ENCODE data around the gene ZNF398. TPM values are rescaled to one million over a fixed set of nuclear protein-coding genes. Genes with fewer than 3 reads are reported as not detected.
A peak's percentile ranks its signal among the peaks of the same experiment; 100 is the strongest.

ZNF398 gene
- total and polyA plus RNA-seq, 2 of the 13 experiments (the other 11 are each of a cell fraction or from before 2014, with no cell fraction given) = 3.0 to 8.9 TPM

- no peak for TF ChIP-seq DZIP1 (CRISPR knock-in tag; IDR thresholded peaks at IDR 0.05)
- no peak for TF ChIP-seq ZNF850 (CRISPR knock-in tag; conservative IDR thresholded peaks at IDR 0.05)
- no peak for TF ChIP-seq ZNF547 (CRISPR knock-in tag; IDR thresholded peaks at IDR 0.05)
- TF ChIP-seq NCOA2 (CRISPR knock-in tag; IDR thresholded peaks at IDR 0.05) = peak; percentile 27; the same call in 1 of the 2 replicates
- TF ChIP-seq KMT2A (CRISPR knock-in tag; IDR thresholded peaks at IDR 0.05) = peak; percentile 32; the same call in 1 of the 2 replicates
- TF ChIP-seq PLSCR1 (CRISPR knock-in tag; IDR thresholded peaks at IDR 0.05; ENCODE audit: borderline replicate concordance) = no peak
- no peak for TF ChIP-seq FOSL2 (CRISPR knock-in tag; IDR thresholded peaks at IDR 0.05)
- TF ChIP-seq TOE1 (CRISPR knock-in tag; IDR thresholded peaks at IDR 0.05) = no peak; the same call in 1 of the 2 replicates
- TF ChIP-seq ZNF639 (CRISPR knock-in tag; conservative IDR thresholded peaks at IDR 0.05) = no peak; the same call in 1 of the 2 replicates
- TF ChIP-seq NRL (CRISPR knock-in tag; IDR thresholded peaks at IDR 0.05; ENCODE audit: borderline replicate concordance) = no peak
- TF ChIP-seq NFRKB (IDR thresholded peaks at IDR 0.05) = no peak
- no peak; the same call in 1 of the 2 replicates for TF ChIP-seq MED13 (CRISPR knock-in tag; IDR thresholded peaks at IDR 0.05)
- peak; percentile 94 for TF ChIP-seq ZNF281 (CRISPR knock-in tag; IDR thresholded peaks at IDR 0.05; ENCODE audit: borderline replicate concordance)
- no peak for TF ChIP-seq PTBP1 (IDR thresholded peaks at IDR 0.05; ENCODE audit: low read depth, low read length, poor library complexity, severe bottlenecking)
- TF ChIP-seq ZSCAN12 (CRISPR knock-in tag; IDR thresholded peaks at IDR 0.05) = no peak
- no peak for TF ChIP-seq RNF2 (conservative IDR thresholded peaks at IDR 0.05; ENCODE audit: low read depth)
- TF ChIP-seq ZBED4 (CRISPR knock-in tag; IDR thresholded peaks at IDR 0.05; ENCODE audit: borderline replicate concordance) = no peak
These were observed at the start of gene ZNF398 (continued) for GRCh38 chr7:149147072-149147751.
